SU-DHL-6 (cell line): ENCODE measurements around the gene ITLN1.

Experiments
- CTCF ChIP-seq: fragments of 200-600 bp; sonication (generic); IDR thresholded peaks from one replicate; pipeline ENCODE4 v1.5.1; 2017; ENCODE audit warnings: antibody characterized with exemption, mild to moderate bottlenecking, low read length, moderate library complexity; ENCODE audit not compliant: insufficient read depth, poor library complexity, severe bottlenecking
- EZH2phosphoT487 ChIP-seq: fragments of 200-600 bp; sonication (generic), shearing (Covaris generic); conservative IDR thresholded peaks from 2 replicates; pipeline ENCODE4 v1.6.1; 2018; ENCODE audit warnings: mild to moderate bottlenecking, antibody characterized with exemption, low read length, moderate library complexity, mixed read lengths

GRCh38 chr1:160841079-160841478 lies 43.9 kb downstream of the ITLN1 start:
- no peak for TF ChIP-seq CTCF
- no peak for TF ChIP-seq EZH2phosphoT487
